SK-N-MC (cell line): ENCODE data around the gene OR56B1.

Experiments
- EZH2 ChIP-seq: fragments of 200-600 bp; sonication (generic); IDR thresholded peaks from one replicate; pipeline ENCODE4 v1.6.1; 2017; ENCODE audit warnings: antibody characterized with exemption
- POLR2AphosphoS5 ChIP-seq: IDR thresholded peaks from 2 replicates; pipeline ENCODE4 v1.6.1; 2012; ENCODE audit warnings: mild to moderate bottlenecking, low read depth, low read length, borderline replicate concordance

DNA sequence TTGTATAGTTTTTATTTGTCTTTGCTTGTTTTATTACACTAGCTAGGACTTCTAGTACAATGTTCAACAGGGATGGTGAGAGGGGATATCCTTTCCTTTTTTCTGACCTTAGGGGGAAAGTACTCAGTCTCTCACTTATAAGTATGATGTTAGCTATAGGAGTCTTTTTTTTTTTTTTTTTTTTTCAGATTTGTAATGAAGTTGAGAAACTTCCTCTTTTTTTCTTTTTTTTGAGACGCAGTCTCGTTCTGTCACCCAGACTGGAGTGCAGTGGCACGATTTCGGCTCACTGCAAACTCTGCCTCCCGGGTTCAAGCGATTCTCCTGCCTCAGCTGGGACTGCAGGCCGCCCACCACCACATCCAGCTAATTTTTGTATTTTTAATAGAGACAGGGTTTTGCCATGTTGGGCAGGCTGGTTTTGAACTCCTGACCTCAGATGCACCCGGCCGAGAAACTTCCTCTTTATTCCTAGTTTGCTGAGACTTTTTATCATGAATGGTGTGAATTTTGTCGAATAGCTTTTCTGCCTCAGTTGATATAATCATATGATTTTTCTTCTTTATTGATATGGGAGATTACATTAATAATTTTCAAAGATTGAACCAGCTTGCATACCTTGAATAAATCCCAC, 35.7 kb upstream of the OR56B1 start:
- TF ChIP-seq POLR2AphosphoS5 (no peak), EZH2 (no peak)
